Mesenteric fat pad (tissue), 1 donor: ENCODE measurements around the gene OPTC. TPM values are rescaled to one million over a fixed set of nuclear protein-coding genes. Genes with fewer than 3 reads are reported as not detected.
"Not testable (repeated sequence)": the region's sequence is repeated elsewhere in the genome, so short reads cannot be mapped to it uniquely, and the experiment has no call there.

ENCODE experiments used
- DNase-seq: peaks from one replicate; pipeline ENCODE4 v3.0.0-alpha.2; 2020; ENCODE audit warnings: low spot score
- long read RNA-seq: library from polyadenylated mRNA; unstranded; transcript quantifications from one replicate; pipeline ENCODE4 v2.0.0, GENCODE V29; 2020
- total RNA-seq: library from RNA; stranded (reverse); fragmentation: NEBNext Ultra II Directional; extraction: Animal tissue kit (Norgen Biotek cat#: 25700); gene quantifications from one replicate; pipeline ENCODE4 v1.2.1, GENCODE V29; 2021
- donor health status: DM: yes; HTN: yes; CAD: no.

Gene OPTC, protein sequence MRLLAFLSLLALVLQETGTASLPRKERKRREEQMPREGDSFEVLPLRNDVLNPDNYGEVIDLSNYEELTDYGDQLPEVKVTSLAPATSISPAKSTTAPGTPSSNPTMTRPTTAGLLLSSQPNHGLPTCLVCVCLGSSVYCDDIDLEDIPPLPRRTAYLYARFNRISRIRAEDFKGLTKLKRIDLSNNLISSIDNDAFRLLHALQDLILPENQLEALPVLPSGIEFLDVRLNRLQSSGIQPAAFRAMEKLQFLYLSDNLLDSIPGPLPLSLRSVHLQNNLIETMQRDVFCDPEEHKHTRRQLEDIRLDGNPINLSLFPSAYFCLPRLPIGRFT
- total RNA-seq = not detected
- long read RNA-seq = 0 reads

DNA sequence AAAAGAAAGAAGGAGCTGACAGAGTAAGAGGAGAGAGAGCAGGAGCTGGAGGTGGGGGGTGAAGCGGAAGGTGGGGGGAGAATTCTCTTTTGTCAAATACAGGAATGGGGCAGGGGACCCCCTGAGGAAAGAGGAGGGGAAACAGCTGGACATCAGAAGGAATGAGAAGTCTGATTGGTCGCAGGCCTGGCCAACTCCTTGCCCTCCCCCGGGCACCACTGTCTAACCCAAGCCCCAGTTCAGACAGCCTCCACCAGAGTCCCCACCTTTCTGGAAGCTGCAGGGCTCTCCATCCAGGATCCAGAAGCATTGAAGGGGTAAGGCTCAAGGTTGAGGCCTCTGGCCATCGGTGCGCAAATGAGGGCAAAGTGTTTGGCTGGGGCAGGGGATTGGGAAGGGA lies at the start of gene OPTC:
Gene OPTC (plus strand): TSS at position 253 of the 400 bp plus-strand sequence. CDS start 1,853 bp downstream, outside the sequence.
- DNase-seq = no peak

DNA sequence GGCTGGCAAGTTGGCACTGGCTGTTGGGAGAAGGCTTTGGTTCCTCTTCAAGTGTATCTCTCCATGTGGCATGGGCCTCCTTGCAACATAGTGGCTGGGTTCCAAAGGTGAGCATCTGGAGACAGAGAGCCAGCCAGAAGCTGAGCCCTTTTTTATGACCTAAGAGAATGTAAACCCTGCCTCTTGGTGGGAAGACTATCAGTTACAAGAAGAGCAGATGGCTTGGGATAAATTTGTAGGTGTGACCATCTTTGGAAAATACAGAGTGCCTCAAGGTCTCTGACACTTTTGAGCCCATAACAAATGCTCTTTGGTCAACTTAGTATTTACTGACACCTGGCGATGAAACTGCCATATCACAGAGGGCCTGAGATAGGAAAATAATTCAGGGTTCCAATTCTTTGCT lies 49.8 kb upstream of the OPTC start:
- DNase-seq = no peak

DNA sequence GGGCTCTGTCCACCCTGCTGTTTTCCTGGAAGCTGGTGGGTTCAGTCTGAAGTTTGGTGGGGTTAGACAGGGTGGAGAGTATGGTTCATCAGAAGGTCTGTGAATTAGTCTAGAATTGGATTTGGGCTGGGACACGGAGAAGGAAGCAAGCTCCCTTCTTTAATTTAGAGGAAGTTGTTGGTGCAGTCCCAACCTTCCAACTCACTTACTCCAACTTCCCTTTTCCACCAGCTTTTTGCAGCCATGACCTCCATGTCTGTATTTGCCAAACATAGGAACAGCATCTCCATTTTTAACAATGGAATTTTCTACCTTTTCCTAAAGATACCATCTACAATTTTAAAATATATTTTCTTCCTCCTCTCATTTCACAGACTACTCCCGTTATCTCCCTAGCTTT lies 46.8 kb upstream of the OPTC start:
- DNase-seq = no peak

DNA sequence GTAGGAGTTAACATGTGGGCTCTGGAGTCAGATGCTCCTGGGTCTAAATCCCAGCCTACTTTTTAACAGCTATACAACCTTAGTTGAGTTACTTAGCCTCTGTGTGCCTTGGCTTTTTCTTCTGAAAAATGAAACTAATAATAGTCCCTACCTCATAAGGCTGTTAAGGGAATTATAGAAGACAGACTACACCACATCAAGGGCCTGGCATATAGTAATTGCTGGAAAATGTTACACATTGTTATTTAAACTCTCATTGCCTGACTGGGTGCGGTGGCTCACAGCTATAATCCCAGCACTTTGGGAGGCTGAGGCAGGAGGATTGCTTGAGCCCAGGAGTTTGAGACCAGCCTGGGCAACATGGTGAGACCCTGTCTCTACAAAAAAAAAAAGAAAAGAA lies 46.4 kb upstream of the OPTC start:
- DNase-seq = not testable (repeated sequence)

DNA sequence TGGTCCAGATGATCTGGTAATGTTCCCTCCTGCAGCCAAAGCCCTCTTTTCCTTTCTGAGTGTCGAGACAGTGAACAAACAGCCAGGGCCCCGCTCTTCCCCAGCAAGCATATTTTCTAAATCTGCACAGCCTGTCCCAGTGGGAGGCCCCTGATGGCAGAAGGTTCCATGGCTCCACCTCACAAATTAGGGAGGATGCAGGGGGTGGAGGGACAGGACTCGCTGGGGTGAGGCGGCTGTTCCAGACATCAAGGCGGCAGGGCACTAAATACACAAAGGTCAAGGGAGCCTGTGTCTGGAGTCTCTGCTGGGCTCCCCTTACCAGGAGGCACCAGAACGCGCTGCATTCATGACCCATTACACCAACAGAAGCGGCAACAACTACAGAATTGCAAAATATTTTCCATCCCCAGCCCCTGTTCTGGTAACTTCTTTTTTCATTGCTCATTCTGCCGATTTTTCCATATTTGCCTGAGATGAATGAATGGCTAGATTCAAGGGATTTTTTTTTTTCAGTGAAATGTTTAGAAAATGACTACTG lies 45.4 kb upstream of the OPTC start:
- no peak for DNase-seq

DNA sequence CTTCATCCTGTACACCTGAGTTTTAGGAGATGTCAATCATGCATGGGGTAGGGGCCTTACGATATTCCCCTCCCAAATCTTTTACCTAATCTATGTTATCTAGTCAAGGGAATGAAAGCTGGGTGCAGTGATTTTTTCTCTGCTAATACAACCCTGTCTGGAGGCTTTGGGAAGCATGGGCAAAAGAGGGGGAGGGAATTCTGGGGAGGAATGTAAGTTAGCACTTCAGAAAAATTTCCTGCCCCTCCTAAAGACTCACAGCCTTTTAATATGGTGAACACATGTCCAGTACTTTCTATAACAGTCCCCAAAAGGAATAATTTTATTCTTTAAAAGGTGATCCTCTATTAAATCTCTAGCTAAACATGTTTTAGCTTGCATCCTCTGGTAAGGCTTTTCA lies 44.0 kb upstream of the OPTC start:
- no peak for DNase-seq

DNA sequence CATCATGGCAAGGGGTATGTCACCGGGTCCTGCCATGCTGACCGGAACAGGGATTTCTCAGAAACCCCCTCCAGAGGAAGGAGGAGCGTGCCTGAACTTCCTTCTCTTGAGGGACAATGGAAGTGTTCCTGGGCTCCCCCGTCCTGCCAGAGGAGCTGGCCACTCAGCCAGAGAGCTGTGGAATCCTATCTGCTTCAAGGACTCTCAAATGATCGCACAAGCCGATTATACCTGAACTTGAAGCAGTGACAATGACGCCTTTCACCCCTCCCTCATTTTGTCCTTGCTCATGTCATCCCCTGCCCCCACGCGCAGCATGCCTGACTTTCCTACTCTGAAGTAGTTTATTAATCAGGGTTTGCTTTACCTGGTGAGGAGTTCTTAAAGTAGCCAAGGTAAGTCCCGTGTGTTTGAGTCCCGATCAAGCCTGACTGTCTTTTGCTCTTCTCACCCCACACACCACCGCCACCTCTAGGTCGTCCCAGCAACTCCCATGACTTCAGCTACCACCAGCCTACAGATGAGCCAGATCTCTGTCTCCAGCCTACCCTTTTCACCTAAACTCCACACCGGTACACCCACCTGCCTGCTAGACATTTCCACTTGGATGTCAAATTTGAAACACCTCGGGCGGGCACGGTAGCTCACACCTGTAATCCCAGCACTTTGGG lies 43.3 kb upstream of the OPTC start:
- no peak for DNase-seq

DNA sequence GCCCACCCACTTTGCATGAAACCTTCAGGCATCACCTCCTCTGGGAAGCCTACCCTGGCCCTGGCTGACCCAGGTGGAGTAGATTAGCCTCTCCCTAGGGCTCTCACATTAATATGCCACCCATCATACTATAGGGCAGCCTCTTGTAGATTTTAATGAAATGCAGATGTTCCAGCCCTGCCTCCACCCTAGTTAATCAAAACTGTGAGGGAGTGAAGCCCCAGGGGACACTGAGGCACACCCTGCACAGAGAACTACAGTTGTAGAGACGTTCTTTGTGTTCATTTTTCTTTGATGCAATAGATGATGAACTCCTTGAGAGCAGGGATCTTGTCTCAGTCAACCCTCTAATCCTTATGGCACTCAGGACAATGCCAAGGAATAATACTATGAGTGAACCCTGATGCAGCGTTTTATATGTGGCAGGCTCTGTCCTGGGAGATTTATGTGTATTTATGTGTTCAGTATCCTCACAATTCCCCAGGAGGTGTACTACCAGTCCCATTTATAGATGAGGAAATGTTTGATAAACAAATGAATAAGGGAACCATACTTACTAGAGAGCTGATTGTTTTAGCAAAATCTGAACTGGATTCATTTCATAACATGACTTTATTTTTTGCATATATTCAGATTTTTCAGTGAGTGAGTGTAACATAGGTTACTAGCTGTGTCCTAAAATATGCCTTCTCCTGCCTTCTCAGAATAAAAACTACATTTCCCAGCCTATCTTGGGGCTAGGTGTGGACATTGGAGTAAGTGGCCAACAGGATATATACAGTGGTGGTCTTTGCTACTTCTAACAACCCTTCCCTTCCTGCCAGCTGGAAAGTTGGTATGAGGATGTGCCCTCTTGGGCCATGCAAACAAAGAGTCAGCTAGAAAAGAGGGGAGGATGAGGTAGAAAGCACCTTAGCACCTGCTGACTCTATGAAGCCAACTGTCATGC lies 41.8 kb upstream of the OPTC start:
- DNase-seq = no peak

DNA sequence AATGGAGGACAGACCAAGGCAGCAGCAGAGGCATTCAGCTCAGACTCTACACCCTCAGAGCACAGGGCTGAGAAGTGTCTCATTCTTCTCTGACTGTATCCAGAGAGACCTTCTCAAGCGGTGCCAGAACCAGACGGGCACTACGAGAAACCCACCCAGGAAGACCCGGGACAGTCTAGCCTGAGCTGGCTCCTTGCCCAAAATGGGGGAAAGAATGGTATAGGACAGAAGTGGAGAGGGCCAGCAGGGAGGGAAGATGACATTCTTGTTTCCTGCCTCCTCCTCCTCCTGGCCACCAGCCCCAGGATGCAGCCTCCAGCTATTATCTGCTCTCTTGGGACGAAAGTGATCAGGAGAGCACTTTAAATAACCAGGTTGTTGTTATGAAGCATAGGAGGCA lies 40.9 kb upstream of the OPTC start:
- no peak for DNase-seq

DNA sequence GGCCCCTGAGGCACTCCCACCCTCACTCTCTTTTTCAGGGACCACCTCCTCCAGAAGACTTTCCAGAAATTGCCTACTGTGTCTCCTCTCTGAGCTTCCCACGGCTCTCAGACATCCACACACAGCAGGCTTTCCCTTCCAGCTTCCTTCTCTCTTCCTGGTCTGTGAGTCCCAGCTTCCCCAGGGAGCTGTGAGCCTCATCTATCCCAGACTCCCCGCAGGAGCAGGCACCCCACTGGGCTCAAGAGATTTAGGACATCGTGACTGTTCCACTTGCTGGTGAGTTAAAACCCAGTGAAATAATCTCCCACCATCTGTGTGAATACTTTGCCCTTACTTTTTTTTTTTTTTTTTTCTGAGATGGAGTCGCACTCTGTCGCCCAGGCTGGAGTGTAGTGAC lies 40.3 kb upstream of the OPTC start:
- no peak for DNase-seq

DNA sequence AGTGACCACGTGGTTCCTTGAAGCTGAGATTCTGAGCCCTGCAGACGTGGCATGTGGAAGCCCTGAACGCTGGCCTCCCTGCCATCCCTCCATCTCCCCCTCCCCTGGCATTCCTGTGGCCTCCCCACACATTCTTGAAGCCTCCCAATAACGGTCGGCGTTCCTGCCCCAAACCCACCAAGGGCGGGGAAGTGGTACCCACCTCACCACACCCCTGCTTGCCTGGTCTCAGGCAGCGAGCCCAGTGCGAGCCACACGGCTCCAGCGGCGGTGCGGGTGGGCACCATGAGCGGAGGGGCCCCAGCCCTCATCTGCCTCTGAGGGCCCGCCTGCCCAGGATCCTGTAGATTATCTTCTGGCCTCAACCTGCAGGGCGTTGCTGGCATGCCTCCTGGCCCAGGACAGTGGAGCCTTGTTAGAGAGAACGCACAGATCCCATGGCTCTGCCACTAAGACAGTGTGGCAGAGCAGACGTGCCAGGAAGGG lies 38.9 kb upstream of the OPTC start:
- no peak for DNase-seq

DNA sequence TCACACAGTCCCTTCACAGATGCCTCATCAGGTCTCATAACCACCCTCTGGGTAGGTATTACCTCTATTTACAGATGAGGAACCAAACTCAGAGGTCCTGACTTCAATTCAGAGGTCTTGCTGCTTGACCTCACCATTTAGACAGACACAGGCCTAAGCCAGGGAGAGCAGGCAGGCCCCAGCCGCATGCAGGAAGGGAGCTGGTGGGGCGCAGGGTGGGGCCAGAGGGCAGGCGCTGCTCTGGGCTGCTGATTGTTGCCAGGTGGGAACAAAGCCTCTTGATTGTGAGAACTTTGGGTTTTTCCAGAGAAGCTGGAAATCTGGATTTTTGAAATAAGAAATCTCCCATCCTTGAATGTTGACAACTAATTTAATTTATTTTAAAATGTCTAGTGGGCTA lies 38.2 kb upstream of the OPTC start:
- DNase-seq = no peak

DNA sequence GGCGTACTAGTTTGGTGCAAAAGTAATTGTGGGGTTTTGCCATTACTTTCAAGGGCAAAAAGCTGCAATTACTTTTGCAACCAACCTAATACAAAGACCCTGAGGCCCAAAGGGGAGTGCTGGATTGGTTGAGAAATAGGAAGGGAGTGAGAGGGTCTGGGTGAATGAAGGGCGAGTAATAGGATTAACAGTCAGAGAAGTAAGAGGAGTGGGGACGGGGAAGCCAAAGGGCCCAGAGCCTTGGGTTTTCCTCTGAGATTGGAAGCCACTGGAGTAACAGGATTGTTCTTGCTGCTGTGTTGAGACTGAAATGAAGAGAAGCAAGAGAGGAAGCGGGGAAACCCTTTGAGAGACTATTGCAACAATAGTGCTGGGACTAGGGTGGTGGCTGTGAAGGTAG lies 37.4 kb upstream of the OPTC start:
- DNase-seq = no peak

DNA sequence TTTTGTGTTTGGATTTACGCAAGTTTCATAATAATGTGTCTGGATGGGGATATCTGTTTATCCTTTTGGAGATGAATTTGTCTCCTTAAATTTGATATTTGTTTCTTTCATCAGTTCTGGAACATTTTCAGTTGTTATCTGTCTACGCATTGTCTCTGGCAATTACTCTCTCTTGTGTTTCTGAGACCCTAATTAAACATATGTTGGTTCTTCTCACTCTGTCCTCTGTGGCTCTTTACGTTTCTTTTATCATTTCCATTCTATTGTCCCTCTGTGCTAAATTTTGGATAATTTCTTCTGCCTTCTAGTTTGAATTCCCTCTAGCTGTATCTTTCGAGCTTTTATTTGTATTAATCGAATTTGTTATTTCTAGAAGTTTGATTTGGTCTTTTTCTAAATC lies 35.9 kb upstream of the OPTC start:
- no peak for DNase-seq

DNA sequence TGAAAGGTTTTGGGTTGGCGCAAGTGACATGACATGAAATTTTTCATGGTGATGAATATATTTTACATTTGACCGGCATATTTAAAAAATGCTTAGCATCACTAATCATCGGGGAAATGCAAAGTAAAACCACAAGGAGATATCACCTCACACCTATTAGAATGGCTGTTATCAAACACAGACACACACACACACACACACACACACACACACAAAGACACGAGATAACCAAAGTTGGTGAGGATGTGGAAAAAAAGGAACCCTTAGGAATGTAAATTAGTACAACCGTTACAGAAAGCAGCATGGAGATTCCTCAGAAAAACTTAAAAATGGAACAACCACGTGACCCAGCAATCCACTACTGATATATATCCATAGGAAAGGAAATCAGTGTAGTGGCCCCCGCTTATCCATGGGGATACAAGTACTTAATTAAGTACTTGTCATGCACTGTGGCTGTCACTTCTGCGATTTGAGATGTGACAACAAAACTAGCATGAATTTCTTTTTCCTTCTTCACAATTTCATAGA lies 34.2 kb upstream of the OPTC start:
- DNase-seq = no peak

DNA sequence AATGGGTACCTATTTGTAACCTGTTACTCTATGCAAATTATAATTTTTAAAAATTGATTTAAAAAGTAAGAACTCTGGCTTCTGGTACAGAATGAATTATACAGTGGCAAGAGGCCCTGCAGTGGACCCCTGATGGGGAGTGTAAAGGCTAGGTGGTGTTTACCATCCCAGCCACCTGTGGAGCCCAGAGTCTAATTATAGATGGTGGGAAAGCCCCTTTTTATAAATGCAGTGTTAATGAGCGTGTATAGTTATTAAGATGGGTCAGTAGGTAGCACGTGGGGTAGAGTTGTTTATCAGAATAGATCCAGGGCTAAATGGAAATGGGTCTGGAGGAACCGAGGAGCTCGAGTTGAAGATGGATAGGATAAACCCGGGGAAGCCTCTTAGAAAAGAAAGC lies 32.2 kb upstream of the OPTC start:
- DNase-seq = no peak

DNA sequence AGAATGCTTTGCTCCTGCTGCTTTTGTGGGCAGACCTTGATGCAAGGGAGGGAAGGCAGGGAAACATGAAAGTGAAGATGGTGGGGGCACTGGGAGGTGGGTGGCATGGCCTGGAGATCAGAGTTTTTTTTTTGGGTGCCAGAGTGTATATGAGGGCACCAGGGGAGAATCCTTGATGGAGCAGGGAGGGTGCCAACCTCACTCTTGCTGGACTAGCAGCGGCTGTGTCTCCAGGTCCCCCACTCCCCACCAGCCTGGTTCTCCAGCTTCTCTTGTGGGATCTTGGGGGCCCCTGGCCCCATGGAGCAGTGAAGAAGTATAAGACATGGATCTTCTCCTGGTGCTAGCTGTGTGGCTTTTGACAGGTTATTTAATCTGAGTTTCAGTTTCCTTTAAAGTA lies 31.8 kb upstream of the OPTC start:
- DNase-seq = no peak

DNA sequence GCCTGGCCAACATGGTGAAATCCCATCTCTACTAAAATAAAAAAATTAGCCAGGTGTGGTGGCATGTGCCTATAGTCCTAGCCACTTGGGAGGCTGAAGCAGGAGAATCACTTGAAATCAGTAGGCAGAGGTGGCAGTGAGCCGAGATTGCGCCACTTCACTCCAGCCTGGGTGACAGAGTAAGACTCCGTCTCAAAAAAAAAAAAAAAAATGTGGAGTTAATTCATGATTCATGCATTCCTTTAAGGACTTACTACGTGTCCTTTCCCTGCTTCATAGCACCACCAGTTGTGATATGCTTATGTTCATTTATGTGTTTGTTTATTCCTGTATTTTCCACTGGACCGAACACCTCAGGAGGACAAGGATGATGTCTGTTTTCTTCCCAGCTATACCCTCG lies 31.1 kb upstream of the OPTC start:
- DNase-seq = no peak

DNA sequence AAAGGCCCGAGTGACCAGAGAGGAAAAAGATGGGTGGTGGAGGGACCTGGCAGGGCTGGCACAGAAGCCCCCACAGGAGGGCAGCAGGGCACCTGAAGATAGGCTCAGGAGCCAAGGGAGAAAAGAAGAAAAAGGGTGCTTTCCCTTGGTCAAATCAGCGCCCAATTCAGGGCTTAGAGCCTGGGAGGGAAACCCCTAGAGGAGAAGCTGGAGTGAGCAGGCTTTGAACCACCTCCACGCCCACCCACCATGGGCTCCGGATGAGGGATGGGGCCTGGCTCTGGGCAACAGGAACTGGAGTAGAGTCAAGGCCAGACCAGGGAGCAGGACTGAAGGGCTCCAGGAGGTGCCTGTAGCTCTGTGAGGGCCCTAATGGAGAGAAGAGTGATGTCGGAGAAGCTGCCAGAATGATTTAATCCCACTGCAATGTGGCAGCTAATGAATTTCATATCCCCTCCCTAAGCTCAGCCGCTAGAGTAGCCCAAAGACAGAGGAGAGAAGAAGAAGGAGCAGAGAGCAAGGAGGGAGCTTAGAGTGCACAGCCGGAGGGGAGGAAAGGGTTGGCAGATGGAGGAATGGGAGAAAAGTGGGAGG lies 30.4 kb upstream of the OPTC start:
- no peak for DNase-seq

DNA sequence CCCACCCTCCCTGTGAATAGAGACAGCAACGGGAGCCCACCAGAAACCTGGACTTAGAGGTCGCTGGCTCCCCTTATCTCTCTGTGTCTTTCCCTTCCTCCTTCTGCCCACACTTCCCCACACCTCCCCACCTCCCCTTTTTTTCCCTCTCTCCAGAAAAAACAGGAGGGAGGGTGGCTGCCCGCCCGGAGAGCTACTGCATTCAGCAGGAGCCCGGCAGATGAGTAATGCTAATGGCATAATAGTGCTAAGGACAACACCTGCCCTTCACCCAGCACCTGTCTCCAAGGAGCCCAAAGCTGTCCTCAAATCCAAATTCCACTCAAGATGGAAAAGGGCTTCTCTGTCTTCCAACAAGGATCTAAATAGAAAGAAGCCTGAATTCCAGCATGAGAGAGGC lies 29.7 kb upstream of the OPTC start:
- no peak for DNase-seq

DNA sequence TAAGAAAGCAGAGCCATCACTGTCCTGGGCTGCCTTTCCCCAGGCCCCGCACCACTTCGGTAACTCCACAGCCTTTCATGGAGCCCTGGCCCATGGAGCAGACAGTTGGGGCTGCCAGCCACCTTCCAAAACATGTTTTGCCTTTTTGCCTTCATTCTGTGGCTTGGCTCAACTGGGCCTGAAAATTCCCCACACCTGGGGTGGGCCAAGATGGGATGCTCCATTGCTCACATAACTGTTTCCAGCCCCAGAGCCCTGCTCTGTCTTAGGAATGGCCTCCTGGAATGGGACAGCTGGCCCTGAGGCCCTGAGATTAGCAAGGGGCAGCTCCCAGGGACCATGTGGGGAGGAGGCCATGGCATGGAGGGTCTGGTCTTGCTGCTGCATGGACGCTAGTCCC lies 29.2 kb upstream of the OPTC start:
- no peak for DNase-seq
